ENCODE results near the gene TFDP1. TPM values are rescaled to one million over a fixed set of nuclear protein-coding genes. Genes with fewer than 3 reads are reported as not detected.
A peak's percentile ranks its signal among the peaks of the same experiment; 100 is the strongest.
"Not testable (repeated sequence)": the region's sequence is repeated elsewhere in the genome, so short reads cannot be mapped to it uniquely, and the experiment has no call there.

TFDP1 gene
- total RNA-seq, 2 experiments from 2014 or later = 180 to 191 TPM

DNA sequence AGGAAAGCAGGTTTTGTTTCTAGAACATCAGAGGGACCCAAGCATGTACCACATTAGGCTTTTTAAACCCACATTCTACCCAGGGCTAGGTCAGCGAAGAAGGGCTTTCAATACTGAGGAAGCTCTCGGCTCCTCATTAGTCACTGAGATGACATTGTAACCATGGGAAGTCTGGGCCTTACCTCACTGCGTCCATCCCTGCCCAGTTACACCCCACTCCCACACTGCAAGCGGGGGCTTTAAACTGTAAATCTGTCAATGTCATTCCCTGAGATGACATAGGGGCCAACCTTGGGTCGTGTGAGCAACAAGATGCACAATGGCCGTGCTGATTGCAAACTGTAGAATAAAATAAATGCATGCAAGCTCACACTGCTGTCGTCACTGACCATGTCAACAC lies 21.7 kb upstream of the TFDP1 start:
- ATAC-seq = no peak
- H3K4me3 Mint-ChIP-seq = no peak overlapping the region

DNA sequence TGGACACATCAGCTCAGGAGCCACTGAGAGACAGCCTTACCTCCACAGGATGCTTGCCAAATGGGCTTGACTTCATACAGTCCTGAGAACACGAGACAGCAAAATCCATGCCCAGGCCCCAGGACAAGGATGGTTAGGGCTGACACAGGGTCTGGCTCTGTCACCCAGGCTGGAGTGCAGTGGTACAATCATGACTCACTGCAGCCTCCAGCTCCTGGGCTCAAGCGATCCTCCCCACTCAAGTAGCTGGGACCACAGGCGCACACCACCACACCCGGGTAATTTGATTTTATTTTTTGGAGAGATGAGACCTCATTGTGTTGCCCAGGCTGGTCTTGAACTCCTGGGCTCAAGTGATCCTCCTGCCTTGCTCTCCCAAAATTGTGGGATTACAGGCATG lies 21.0 kb upstream of the TFDP1 start:
- not testable (repeated sequence) for ATAC-seq
- CTCF ChIA-PET = interaction anchor here (1.6 kb wide), 1 partner anchor 80 kb away, joined by 4 read pairs; no protein-coding TSS in a partner anchor
- POLR2A ChIA-PET = interaction anchor here (0.8 kb wide), 1 partner anchor 21 kb away, joined by 3 read pairs; no protein-coding TSS in a partner anchor

More for the DNA sequence above, 21.7 kb upstream of the TFDP1 start:
- Mint-ChIP-seq H3K36me3 (ENCODE audit: low read depth) (no peaks in the 10 kb centered on the region), H3K27me3 (ENCODE audit: low read depth) (peaks cover 5% of the 10 kb centered on the region), H3K27ac (no peak overlapping the region), H3K4me1 (ENCODE audit: low read depth) (peaks cover 2% of the 10 kb centered on the region), H3K9me3 (ENCODE audit: insufficient read depth) (no peaks in the 10 kb centered on the region)
- ChIA-PET POLR2A (no interaction called here), CTCF (interaction anchor here (0.9 to 1.9 kb wide), 7 partner anchors 44 to 334 kb away, joined by 3 to 8 read pairs (median 4); no protein-coding TSS in a partner anchor)
- no peak for DNase-seq

DNA sequence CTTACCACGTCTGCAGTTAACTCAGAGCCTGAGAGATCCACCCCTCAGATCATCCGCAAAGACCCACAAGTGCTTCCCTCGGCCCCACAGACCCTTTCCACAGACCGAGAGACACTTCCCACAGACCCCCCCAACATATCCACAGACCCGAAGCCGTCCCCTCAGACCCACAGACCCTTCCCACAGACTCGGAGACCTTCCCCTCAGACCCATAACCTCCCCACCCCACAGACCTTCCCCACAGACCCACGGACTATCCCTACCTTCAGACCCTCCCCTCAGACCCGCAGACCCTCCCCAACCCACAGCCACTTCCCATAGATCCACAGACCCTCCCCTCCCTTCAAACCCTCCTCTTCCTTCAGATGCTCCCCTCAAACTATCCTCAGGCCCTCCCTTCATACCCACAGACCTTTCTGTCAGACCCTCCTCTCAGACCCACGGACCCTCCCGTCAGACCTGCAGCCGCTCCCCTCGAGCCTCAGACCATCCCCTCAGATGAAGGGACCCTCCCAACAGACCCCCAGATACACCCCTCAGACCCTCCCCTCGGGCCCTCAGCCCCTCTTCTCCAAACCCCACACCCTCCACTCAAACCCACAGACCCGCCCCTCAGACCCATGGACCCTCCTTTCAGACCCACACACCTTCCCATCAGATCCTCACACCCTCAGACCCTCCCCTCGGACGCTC lies 20.1 kb upstream of the TFDP1 start:
- Mint-ChIP-seq H3K27me3 (ENCODE audit: low read depth) (peaks cover 11% of the 10 kb centered on the region), H3K36me3 (ENCODE audit: low read depth) (no peaks in the 10 kb centered on the region), H3K9me3 (ENCODE audit: insufficient read depth) (no peaks in the 10 kb centered on the region), H3K4me1 (ENCODE audit: low read depth) (peaks cover 2% of the 10 kb centered on the region), H3K27ac (no peak overlapping the region), H3K4me3 (no peak overlapping the region)
- CTCF ChIA-PET = no interaction called here
- DNase-seq = peak; percentile 17
- no peak for ATAC-seq
- POLR2A ChIA-PET = interaction anchor here (0.8 kb wide), 1 partner anchor 20 kb away, joined by 3 read pairs; no protein-coding TSS in a partner anchor

More for the DNA sequence above, 21.0 kb upstream of the TFDP1 start:
- not testable (repeated sequence) for H3K27me3 Mint-ChIP-seq (ENCODE audit: low read depth); H3K4me3 Mint-ChIP-seq; H3K36me3 Mint-ChIP-seq (ENCODE audit: low read depth); H3K4me1 Mint-ChIP-seq (ENCODE audit: low read depth); H3K27ac Mint-ChIP-seq; H3K9me3 Mint-ChIP-seq (ENCODE audit: insufficient read depth)
- DNase-seq = peak; percentile 13

DNA sequence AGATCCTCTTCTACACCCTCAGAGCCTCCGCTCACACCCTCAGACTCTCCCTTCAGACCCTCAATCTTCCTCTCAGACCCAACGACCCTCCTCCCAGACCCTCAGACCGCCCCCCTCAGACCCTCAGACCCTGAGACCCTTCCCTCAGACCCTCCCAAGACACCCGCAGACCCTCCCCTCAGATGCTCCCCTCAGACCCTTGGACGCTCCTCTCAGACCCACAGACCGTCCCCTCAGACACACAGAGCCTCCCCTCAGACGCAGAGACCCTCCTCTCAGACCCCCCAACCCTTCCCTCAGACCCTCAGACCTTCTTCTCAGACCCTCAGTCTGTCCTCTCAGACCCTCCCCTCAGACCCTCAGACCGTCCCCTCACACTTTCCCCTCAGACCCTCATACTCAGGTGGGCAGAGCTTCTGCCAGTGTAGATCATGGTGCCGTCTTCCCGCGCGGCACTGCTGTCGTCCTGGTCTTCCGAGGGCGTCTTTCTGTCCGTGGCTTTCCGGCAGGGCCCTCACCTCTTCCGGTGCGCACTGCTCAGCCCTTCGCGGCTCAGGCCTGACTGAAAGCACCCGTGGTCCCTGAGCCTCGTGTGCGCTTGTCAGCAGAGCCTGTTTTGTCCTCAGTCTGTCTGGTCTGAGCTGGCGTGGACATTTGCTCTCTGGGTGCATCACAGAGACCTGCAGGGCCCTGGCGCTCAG lies 18.9 kb upstream of the TFDP1 start:
- CTCF ChIA-PET = no interaction called here
- Mint-ChIP-seq H3K36me3 (ENCODE audit: low read depth) (no peaks in the 10 kb centered on the region), H3K27me3 (ENCODE audit: low read depth) (peaks cover 11% of the 10 kb centered on the region), H3K4me3 (no peak overlapping the region), H3K9me3 (ENCODE audit: insufficient read depth) (no peaks in the 10 kb centered on the region), H3K27ac (no peak overlapping the region), H3K4me1 (ENCODE audit: low read depth) (peaks cover 2% of the 10 kb centered on the region)
- DNase-seq = peak; percentile 13
- POLR2A ChIA-PET = no interaction called here
- ATAC-seq = no peak

DNA sequence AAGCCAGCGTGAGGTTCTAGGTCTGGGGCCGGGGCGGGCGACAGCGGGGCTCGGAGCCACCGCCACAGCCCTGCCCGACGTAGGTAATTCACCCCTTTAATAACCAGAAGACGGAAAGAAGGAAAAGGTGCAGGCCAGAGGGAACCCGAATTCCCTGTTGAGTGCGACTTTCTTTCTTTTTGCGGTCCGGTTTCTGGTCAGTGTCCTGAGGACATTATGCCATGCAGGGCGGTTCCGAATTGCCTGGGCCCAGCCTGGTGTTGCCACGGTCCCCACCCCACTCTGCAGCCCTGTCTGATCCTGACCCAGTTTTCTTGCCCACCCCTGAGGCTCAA lies 18.4 kb upstream of the TFDP1 start:
- ChIA-PET CTCF (no interaction called here), POLR2A (no interaction called here)
- no peaks in the 10 kb centered on the region for H3K9me3 Mint-ChIP-seq (ENCODE audit: insufficient read depth)
- H3K4me1 Mint-ChIP-seq (ENCODE audit: low read depth) = peaks cover 2% of the 10 kb centered on the region
- no peaks in the 10 kb centered on the region for H3K36me3 Mint-ChIP-seq (ENCODE audit: low read depth)
- H3K4me3 Mint-ChIP-seq = no peak overlapping the region
- DNase-seq = peak; percentile 12
- peaks cover 11% of the 10 kb centered on the region for H3K27me3 Mint-ChIP-seq (ENCODE audit: low read depth)
- ATAC-seq = no peak
- no peak overlapping the region for H3K27ac Mint-ChIP-seq

DNA sequence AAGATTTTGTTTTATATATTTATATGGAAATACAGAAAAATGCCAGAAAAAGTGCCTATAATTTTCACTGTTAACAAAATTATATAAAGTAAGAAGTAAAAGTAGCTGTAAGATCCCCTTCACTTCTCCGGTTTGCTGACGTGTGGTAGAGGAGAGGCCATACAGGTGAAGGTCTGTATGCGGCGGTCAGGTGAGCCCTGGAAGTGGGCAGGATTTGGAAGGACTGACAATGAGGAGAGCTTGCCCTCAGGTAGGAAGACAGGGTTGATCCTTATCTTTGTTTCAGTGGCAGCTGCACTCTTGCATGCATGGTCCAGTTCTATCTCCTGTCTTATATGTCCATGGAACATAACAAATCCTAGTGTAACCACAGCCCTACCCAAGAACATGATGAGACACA lies 16.9 kb upstream of the TFDP1 start:
- DNase-seq (peak; percentile 10), ATAC-seq (no peak)
- Mint-ChIP-seq H3K36me3 (ENCODE audit: low read depth) (no peaks in the 10 kb centered on the region), H3K27me3 (ENCODE audit: low read depth) (peaks cover 18% of the 10 kb centered on the region), H3K9me3 (ENCODE audit: insufficient read depth) (no peaks in the 10 kb centered on the region), H3K27ac (no peak overlapping the region), H3K4me3 (no peak overlapping the region), H3K4me1 (ENCODE audit: low read depth) (no peaks in the 10 kb centered on the region)
- POLR2A ChIA-PET = no interaction called here
- CTCF ChIA-PET = no interaction called here

DNA sequence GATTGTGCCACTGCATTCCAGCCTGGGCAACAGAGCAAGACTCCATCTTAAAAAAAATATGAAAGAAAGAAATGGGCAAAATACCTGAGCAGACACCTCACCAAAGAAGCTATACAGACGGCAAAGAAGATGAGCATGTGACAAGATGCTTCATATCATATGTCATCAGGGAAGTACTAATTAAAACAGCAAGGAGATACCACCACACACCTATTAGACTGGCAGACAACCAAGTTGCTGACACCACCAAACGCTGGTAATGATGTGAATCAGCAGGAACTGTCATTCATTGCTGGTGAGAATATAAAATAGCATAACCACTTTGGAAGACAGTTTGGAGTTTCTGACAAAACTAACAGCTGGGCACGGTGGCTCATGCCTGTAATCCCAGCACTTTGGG lies 11.5 kb upstream of the TFDP1 start:
- H3K36me3 Mint-ChIP-seq (ENCODE audit: low read depth) = no peaks in the 10 kb centered on the region
- H3K4me3 Mint-ChIP-seq = no peak overlapping the region
- peaks cover 4% of the 10 kb centered on the region for H3K9me3 Mint-ChIP-seq (ENCODE audit: insufficient read depth)
- ChIA-PET POLR2A (no interaction called here), CTCF (interaction anchor here (1.1 kb wide), 1 partner anchor 14 kb away, joined by 3 read pairs; no protein-coding TSS in a partner anchor)
- DNase-seq (no peak), ATAC-seq (no peak)
- H3K27me3 Mint-ChIP-seq (ENCODE audit: low read depth) = peaks cover 32% of the 10 kb centered on the region
- no peak overlapping the region for H3K27ac Mint-ChIP-seq
- no peaks in the 10 kb centered on the region for H3K4me1 Mint-ChIP-seq (ENCODE audit: low read depth)

DNA sequence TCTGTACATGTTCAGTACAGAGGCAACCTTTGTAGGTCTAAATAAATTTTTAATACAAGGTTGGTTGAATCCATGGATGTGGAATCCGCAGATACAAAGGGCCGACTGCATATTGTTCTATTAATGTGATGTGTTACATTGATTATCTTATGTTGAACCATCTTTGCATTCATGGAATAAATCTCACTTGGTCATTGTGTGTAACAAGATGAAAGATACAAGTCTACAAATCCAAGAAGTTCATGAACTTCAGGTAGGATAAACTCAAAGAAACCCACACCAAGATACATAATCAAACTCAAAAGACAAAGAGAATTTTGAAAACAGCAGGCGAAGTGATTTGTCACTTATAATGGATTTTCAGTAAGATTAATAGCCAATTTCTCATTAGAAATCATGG lies 8.0 kb upstream of the TFDP1 start:
- Mint-ChIP-seq H3K36me3 (ENCODE audit: low read depth) (no peaks in the 10 kb centered on the region), H3K4me1 (ENCODE audit: low read depth) (no peaks in the 10 kb centered on the region), H3K27me3 (ENCODE audit: low read depth) (peaks cover 29% of the 10 kb centered on the region), H3K4me3 (no peak overlapping the region), H3K9me3 (ENCODE audit: insufficient read depth) (peaks cover 4% of the 10 kb centered on the region), H3K27ac (no peak overlapping the region)
- ChIA-PET POLR2A (no interaction called here), CTCF (no interaction called here)
- no peak for DNase-seq
- ATAC-seq = no peak

DNA sequence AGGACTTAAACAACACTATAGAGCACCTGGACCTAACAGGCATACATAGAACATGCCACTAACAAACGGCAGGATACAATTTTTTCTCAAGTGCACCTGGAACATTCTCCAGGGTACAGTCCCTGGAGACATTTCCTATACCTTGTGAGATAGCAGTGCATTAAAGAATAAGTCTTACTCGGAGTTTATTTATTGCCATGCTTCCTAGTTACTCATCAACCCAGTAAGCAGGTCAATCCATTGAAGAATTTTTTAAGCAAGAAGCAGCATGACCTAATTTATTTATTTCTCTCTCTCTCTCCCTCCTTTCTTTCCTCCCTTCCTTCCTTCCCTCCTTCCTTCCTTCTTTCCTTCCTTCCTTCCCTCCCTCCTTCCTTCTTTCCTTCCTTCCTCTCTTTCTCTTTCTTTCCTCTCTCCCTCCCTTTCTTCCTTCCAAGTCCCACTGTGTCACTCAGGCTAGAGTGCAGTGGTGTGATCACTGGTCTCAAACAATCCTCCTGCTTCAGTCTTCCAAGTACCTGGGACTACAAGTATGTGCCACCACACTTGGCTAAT lies 6.6 kb upstream of the TFDP1 start:
- peaks cover 22% of the 10 kb centered on the region for H3K27me3 Mint-ChIP-seq (ENCODE audit: low read depth)
- ATAC-seq (no peak), DNase-seq (no peak)
- H3K4me3 Mint-ChIP-seq = no peak overlapping the region
- ChIA-PET POLR2A (interaction anchor here (0.7 kb wide), 1 partner anchor 64 kb away, joined by 3 read pairs; no protein-coding TSS in a partner anchor), CTCF (no interaction called here)
- H3K4me1 Mint-ChIP-seq (ENCODE audit: low read depth) = no peaks in the 10 kb centered on the region
- peaks cover 4% of the 10 kb centered on the region for H3K9me3 Mint-ChIP-seq (ENCODE audit: insufficient read depth)
- no peak overlapping the region for H3K27ac Mint-ChIP-seq
- H3K36me3 Mint-ChIP-seq (ENCODE audit: low read depth) = no peaks in the 10 kb centered on the region

DNA sequence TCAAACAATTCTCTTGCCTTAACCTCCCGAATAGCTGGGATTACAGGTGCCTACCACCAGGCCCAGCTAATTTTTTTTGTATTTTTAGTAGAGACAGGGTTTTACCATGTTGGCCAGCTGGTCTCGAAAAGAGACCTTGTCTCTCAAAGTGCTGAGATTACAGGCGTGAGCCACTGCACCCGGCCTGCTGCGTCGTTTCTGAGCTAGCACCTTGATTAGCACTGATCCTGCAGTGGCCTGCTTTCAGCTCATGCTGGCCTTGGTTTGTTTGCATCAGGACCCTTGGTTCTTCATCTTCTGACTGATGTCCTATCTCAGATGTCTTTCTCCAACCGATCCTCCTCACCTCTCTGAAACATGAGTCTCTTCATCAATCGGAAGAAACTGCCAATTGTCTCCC lies 4.9 kb upstream of the TFDP1 start:
- H3K4me1 Mint-ChIP-seq (ENCODE audit: low read depth) = peaks cover 7% of the 10 kb centered on the region
- H3K27ac Mint-ChIP-seq = no peak overlapping the region
- DNase-seq (no peak), ATAC-seq (no peak)
- peaks cover 19% of the 10 kb centered on the region for H3K27me3 Mint-ChIP-seq (ENCODE audit: low read depth)
- H3K4me3 Mint-ChIP-seq = no peak overlapping the region
- ChIA-PET CTCF (no interaction called here), POLR2A (no interaction called here)
- H3K9me3 Mint-ChIP-seq (ENCODE audit: insufficient read depth) = peaks cover 4% of the 10 kb centered on the region
- H3K36me3 Mint-ChIP-seq (ENCODE audit: low read depth) = peaks cover 4% of the 10 kb centered on the region

DNA sequence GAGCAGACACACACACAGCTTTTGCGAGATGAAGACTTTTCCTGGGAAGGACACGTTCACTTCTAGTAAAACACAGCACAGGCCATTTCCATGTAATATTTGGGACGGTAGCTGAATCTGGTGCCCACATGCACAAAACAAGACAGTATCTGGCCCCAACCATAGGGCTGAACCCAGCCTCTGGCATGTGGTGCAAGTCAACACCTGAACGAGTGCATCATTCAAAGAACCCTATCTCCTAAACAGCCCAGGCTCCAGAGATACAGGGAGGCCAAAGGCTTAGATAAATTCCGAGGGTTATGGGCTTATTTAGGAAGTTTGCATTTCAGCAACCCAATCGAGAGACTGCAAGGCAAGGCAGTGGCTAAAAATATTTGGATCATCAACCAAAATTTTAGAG lies 2.7 kb upstream of the TFDP1 start:
- peaks cover 6% of the 10 kb centered on the region for H3K27me3 Mint-ChIP-seq (ENCODE audit: low read depth)
- CTCF ChIA-PET = no interaction called here
- POLR2A ChIA-PET = interaction anchor here (0.6 kb wide), 1 partner anchor 192 kb away, joined by 3 read pairs; no protein-coding TSS in a partner anchor
- peaks cover 22% of the 10 kb centered on the region for H3K4me1 Mint-ChIP-seq (ENCODE audit: low read depth)
- peaks cover under 1% of the 10 kb centered on the region for H3K9me3 Mint-ChIP-seq (ENCODE audit: insufficient read depth)
- H3K4me3 Mint-ChIP-seq = no peak overlapping the region
- ATAC-seq (no peak), DNase-seq (no peak)
- no peak overlapping the region for H3K27ac Mint-ChIP-seq
- peaks cover 17% of the 10 kb centered on the region for H3K36me3 Mint-ChIP-seq (ENCODE audit: low read depth)

DNA sequence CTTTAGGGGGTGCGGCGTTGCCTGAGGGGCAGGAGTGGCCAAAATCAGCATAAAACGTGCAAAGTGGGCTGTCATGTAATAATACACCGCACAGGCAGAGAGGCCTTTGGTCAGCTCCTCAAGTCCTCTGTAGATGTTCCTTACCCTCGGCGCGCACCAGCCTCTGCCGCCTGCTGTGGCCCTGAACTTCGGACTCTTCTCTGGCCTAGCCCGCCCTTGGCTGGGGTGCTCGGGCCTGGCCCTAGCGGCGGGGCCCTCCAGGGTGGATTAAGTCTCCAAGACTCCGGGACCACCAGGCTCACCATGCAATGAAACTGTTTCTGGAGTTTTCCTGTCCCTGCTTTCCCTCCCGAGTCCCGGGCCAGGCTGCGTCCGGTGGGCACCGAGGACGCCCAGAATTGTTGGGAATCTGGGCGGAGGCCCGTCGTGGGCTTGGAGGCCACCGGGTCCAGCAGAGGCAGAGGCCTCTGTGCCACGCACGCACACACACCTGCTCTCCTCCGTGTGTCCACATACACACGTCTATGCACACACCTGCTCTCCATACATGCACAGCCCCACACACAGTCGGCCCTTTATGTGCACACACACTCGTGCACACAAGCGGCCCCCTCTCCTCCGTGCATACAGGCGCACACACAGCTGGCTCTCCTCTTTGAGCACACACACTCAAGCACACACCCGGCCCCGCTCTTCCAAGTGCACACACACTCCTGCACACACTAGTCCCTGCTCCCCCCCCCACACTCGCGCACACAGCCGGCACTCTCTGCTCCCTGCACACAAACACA lies 1.5 kb upstream of the TFDP1 start:
- Mint-ChIP-seq H3K9me3 (ENCODE audit: insufficient read depth) (no peaks in the 10 kb centered on the region), H3K36me3 (ENCODE audit: low read depth) (peaks cover 26% of the 10 kb centered on the region), H3K4me1 (ENCODE audit: low read depth) (peaks cover 33% of the 10 kb centered on the region), H3K27me3 (ENCODE audit: low read depth) (peaks cover 2% of the 10 kb centered on the region), H3K4me3 (peak overlapping the region; percentile 52), H3K27ac (no peak overlapping the region)
- CTCF ChIA-PET = no interaction called here
- ATAC-seq (no peak), DNase-seq (no peak)
- POLR2A ChIA-PET = no interaction called here

Data from activated CD8-positive, alpha-beta T cell treated with anti-CD3 and anti-CD28 coated beads, Interleukin-2, amount 10 ng/mL, durations not matched to agents 7 days and 5 days (primary cell).